Measurements from ENCODE around the gene UBFD1. TPM values are rescaled to one million over a fixed set of nuclear protein-coding genes. Genes with fewer than 3 reads are reported as not detected.

Gene UBFD1
- total and polyA plus RNA-seq, 10 of the 15 experiments (the other 5 are each of a cell fraction or from before 2014, with no cell fraction given) = 7.3 to 48.5 (median 32.1) TPM

DNA sequence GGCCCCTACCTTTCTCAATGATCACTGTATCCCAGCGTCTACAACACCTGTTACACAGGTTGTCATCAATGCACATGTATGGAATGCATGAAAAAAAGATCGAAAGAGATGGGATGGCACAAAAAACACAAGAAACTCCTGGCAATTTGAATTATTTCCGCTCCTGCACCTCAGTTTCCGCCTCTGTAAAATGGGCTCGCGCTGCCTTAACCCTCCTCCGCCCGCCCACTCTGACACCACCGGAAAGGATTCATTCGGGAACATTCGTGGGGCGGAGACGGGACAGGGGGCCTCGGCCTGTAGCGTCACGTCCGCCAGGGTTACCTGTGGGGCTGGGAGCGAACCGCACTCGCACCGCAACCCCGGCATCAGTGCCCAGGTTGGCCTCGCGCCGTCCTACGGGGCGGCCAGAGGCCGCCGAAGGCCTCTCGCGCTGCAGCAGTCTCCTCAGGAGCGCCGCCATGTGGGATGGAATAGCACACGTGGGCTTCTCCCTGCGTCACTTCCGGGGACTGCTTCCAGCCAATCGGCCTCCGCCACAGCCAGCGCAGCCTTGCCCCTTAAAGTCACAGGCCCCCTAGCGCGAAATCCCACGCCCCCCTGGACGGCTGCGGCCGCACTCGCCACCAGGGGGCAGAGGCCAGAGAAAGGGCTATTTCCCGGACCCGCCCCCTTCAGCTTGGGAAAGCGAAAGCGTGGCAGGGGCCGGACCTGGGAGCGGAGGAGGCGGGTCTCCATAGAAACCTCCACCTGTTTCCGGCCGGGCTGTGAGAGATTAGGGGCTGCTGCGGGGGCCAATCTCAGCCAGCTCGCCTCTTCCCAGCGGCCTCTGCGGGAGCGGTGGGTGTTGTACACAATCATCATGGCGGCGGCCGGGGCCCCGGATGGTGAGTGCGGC lies at the start of gene UBFD1, which contains the start of gene EARS2 (continued):
- peak; percentile 39; the same call in 1 of the 2 replicates for TF ChIP-seq GATAD2B (conservative IDR thresholded peaks at IDR 0.05; ENCODE audit: low read depth)
- TF ChIP-seq BMI1 (IDR thresholded peaks at IDR 0.05; ENCODE audit: borderline replicate concordance) = peak; percentile 45; the same call in 1 of the 2 replicates
- TF ChIP-seq, protein P1, sequence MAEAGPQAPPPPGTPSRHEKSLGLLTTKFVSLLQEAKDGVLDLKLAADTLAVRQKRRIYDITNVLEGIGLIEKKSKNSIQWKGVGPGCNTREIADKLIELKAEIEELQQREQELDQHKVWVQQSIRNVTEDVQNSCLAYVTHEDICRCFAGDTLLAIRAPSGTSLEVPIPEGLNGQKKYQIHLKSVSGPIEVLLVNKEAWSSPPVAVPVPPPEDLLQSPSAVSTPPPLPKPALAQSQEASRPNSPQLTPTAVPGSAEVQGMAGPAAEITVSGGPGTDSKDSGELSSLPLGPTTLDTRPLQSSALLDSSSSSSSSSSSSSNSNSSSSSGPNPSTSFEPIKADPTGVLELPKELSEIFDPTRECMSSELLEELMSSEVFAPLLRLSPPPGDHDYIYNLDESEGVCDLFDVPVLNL (IDR thresholded peaks at IDR 0.05; ENCODE audit: low read depth, low read length) = no peak
- TF ChIP-seq MYB (IDR thresholded peaks at IDR 0.05; ENCODE audit: borderline replicate concordance, low read depth, low read length) = 0 out of 2 replicates have a peak, but pooled peaks have one; percentile 22
- no peak for TF ChIP-seq ZNF24 (IDR thresholded peaks at IDR 0.05)
- peak; percentile 57 to 66; a peak in 3 of 4 replicates for TF ChIP-seq BHLHE40 (IDR thresholded peaks at IDR 0.05; ENCODE audit: borderline replicate concordance in 1 of 2, low read depth in 2 of 2, low read length in 1 of 2)
- TF ChIP-seq ZNF384 (IDR thresholded peaks at IDR 0.05; ENCODE audit: borderline replicate concordance, low read depth, low read length) = no peak
- no peak; a peak in 1 of 4 replicates for TF ChIP-seq EP300 (IDR thresholded peaks at IDR 0.05; ENCODE audit: borderline replicate concordance in 1 of 2, control insufficient read depth in 1 of 2, low read depth in 2 of 2, low read length in 2 of 2)
- no peak for TF ChIP-seq RBBP5 (conservative IDR thresholded peaks at IDR 0.05)
- TF ChIP-seq BCL11A (IDR thresholded peaks at IDR 0.05; ENCODE audit: low read depth, low read length) = 0 out of 2 replicates have a peak, but pooled peaks have one; percentile 19
- TF ChIP-seq PAX8 (IDR thresholded peaks at IDR 0.05) = no peak
- peak; percentile 57 for TF ChIP-seq EED (IDR thresholded peaks at IDR 0.05; ENCODE audit: low read depth)
- peak; percentile 97 for TF ChIP-seq SMARCA5 (IDR thresholded peaks at IDR 0.05)
- TF ChIP-seq TCF3 (IDR thresholded peaks at IDR 0.05; ENCODE audit: borderline replicate concordance, insufficient read depth, low read depth, low read length) = 0 out of 2 replicates have a peak, but pooled peaks have one; percentile 13
- TF ChIP-seq NR2F1 (conservative IDR thresholded peaks at IDR 0.05) = peak; percentile 77
- no peak for TF ChIP-seq CBFB (IDR thresholded peaks at IDR 0.05; ENCODE audit: low read depth)
- TF ChIP-seq ATF7 (IDR thresholded peaks at IDR 0.05; ENCODE audit: low read depth) = peak; percentile 40; the same call in 1 of the 2 replicates
- TF ChIP-seq, protein P2, sequence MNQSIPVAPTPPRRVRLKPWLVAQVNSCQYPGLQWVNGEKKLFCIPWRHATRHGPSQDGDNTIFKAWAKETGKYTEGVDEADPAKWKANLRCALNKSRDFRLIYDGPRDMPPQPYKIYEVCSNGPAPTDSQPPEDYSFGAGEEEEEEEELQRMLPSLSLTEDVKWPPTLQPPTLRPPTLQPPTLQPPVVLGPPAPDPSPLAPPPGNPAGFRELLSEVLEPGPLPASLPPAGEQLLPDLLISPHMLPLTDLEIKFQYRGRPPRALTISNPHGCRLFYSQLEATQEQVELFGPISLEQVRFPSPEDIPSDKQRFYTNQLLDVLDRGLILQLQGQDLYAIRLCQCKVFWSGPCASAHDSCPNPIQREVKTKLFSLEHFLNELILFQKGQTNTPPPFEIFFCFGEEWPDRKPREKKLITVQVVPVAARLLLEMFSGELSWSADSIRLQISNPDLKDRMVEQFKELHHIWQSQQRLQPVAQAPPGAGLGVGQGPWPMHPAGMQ (IDR thresholded peaks at IDR 0.05; ENCODE audit: borderline replicate concordance) = no peak
- TF ChIP-seq, protein P3, sequence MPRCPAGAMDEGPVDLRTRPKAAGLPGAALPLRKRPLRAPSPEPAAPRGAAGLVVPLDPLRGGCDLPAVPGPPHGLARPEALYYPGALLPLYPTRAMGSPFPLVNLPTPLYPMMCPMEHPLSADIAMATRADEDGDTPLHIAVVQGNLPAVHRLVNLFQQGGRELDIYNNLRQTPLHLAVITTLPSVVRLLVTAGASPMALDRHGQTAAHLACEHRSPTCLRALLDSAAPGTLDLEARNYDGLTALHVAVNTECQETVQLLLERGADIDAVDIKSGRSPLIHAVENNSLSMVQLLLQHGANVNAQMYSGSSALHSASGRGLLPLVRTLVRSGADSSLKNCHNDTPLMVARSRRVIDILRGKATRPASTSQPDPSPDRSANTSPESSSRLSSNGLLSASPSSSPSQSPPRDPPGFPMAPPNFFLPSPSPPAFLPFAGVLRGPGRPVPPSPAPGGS (IDR thresholded peaks at IDR 0.05; ENCODE audit: borderline replicate concordance, insufficient read depth, low read depth, low read length, poor library complexity, severe bottlenecking) = peak; percentile 42
- TF ChIP-seq ETV6 (conservative IDR thresholded peaks at IDR 0.05 in 1 of 2, IDR thresholded peaks at IDR 0.05 in 1 of 2; ENCODE audit: borderline replicate concordance in 1 of 2, low read depth in 1 of 2) = peak in 1 of 2 experiments; percentile 8; a peak in 1 of 4 replicates
- peak; percentile 71 for TF ChIP-seq RB1 (IDR thresholded peaks at IDR 0.05; ENCODE audit: borderline replicate concordance)
- TF ChIP-seq KLF5 (IDR thresholded peaks at IDR 0.05; ENCODE audit: partially characterized antibody) = peak; percentile 60
- TF ChIP-seq, protein P4, sequence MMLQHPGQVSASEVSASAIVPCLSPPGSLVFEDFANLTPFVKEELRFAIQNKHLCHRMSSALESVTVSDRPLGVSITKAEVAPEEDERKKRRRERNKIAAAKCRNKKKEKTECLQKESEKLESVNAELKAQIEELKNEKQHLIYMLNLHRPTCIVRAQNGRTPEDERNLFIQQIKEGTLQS (IDR thresholded peaks at IDR 0.05; ENCODE audit: borderline replicate concordance, extremely low read depth, low read depth, low read length) = 0 out of 2 replicates have a peak, but pooled peaks have one; percentile 45
- peak; percentile 90 for TF ChIP-seq CREB1 (IDR thresholded peaks at IDR 0.05; ENCODE audit: low read depth)
- TF ChIP-seq EZH2 (IDR thresholded peaks at IDR 0.05; ENCODE audit: borderline replicate concordance, control insufficient read depth, low read depth, low read length) = no peak
